NCI-H2196 treated with DMSO at 0.1 percent for 48 hours (cell line): ENCODE data around the gene CNTNAP2.

ENCODE experiments used
- DNase-seq: peaks from one replicate; lab custom pipeline; 2025; ENCODE audit not compliant: unreplicated experiment; lab: John Stamatoyannopoulos, UW

CNTNAP2 gene

GRCh38 chr7:146661435-146661834 is 544.8 kb downstream of the CNTNAP2 start:
- DNase-seq: no peak

- no peak for DNase-seq
Measured at GRCh38 chr7:146661929-146662328, 545.3 kb downstream of the CNTNAP2 start.

- no peak for DNase-seq
Measured at GRCh38 chr7:146665023-146665422, 548.4 kb downstream of the CNTNAP2 start.

- no peak for DNase-seq
Measured at GRCh38 chr7:146670532-146670931, 553.9 kb downstream of the CNTNAP2 start.

- DNase-seq: no peak
Measured at GRCh38 chr7:146681487-146681886, 564.9 kb downstream of the CNTNAP2 start.

GRCh38 chr7:146683439-146683838 is 566.8 kb downstream of the CNTNAP2 start:
- no peak for DNase-seq

GRCh38 chr7:146690987-146691386 is 574.4 kb downstream of the CNTNAP2 start:
- DNase-seq: no peak

GRCh38 chr7:146698995-146699610 is 582.5 kb downstream of the CNTNAP2 start:
- no peak for DNase-seq

- DNase-seq: no peak
Measured at GRCh38 chr7:146700015-146700560, 583.5 kb downstream of the CNTNAP2 start.

- DNase-seq: peak; percentile 81
Measured at GRCh38 chr7:146701166-146701565, 584.6 kb downstream of the CNTNAP2 start.

- no peak for DNase-seq
Measured at GRCh38 chr7:146702898-146703297, 586.3 kb downstream of the CNTNAP2 start.

GRCh38 chr7:146709451-146710027 is 592.9 kb downstream of the CNTNAP2 start:
- no peak for DNase-seq

- no peak for DNase-seq
Measured at GRCh38 chr7:146713205-146713604, 596.6 kb downstream of the CNTNAP2 start.

- no peak for DNase-seq
Measured at GRCh38 chr7:146713934-146714333, 597.3 kb downstream of the CNTNAP2 start.

GRCh38 chr7:146720195-146720594 is 603.6 kb downstream of the CNTNAP2 start:
- DNase-seq: no peak

- DNase-seq: no peak
Measured at GRCh38 chr7:146722986-146723385, 606.4 kb downstream of the CNTNAP2 start.

- DNase-seq: no peak
Measured at GRCh38 chr7:146725520-146725919, 608.9 kb downstream of the CNTNAP2 start.

- no peak for DNase-seq
Measured at GRCh38 chr7:146728141-146728540, 611.5 kb downstream of the CNTNAP2 start.

- DNase-seq: no peak
Measured at GRCh38 chr7:146728611-146729010, 612.0 kb downstream of the CNTNAP2 start.

- DNase-seq: no peak
Measured at GRCh38 chr7:146731185-146731584, 614.6 kb downstream of the CNTNAP2 start.

- no peak for DNase-seq
Measured at GRCh38 chr7:146735992-146736391, 619.4 kb downstream of the CNTNAP2 start.

- DNase-seq: no peak
Measured at GRCh38 chr7:146736446-146737190, 620.0 kb downstream of the CNTNAP2 start.
